Ascending aorta (tissue), 2 donors: Measurements from ENCODE around the gene DUSP2. TPM values are rescaled to one million over a fixed set of nuclear protein-coding genes. Genes with fewer than 3 reads are reported as not detected.

ENCODE experiments used
- DNase-seq, 2 donors: peaks; one replicate each; pipeline ENCODE4 v3.0.0-alpha.2; 2019; ENCODE audit warnings: low spot score in 2 of 2
- H3K27ac ChIP-seq, 2 donors: fragments of 200-600 bp; sonication (generic); one replicate each; pipeline ENCODE4 v1.5.1; 2016 to 2017; ENCODE audit warnings: mild to moderate bottlenecking in 1 of 2
- H3K27me3 ChIP-seq: fragments of 200-600 bp; sonication (generic); one replicate; pipeline ENCODE4 v1.5.1; 2017
- H3K36me3 ChIP-seq, 2 donors: fragments of 200-600 bp; sonication (generic); one replicate each; pipeline ENCODE4 v1.5.1; 2016
- H3K4me1 ChIP-seq, 2 donors: fragments of 200-600 bp; sonication (generic); one replicate each; pipeline ENCODE4 v1.5.1; 2016 to 2017; ENCODE audit warnings: mild to moderate bottlenecking in 1 of 2
- H3K4me3 ChIP-seq, 2 donors: fragments of 200-600 bp; sonication (generic); one replicate each; pipeline ENCODE4 v1.5.1; 2016 to 2017; ENCODE audit warnings: mild to moderate bottlenecking in 1 of 2
- H3K9me3 ChIP-seq, 2 donors: fragments of 200-600 bp; sonication (generic); one replicate each; pipeline ENCODE4 v1.5.1; 2016
- intact Hi-C: fragments of 100-400 bp; cut with DNase I; formaldehyde crosslinking; loops from one replicate; pipeline ENCODE4 v1.15.1; 2023
- total RNA-seq: library from RNA; depleted of rRNA; stranded (reverse); fragments of >200 nt; gene quantifications from one replicate; pipeline ENCODE4 v1.1.0, GENCODE V29; 2016
- TF ChIP-seq, protein P1 (sequence below), 3 experiments: fragments of 200-600 bp in 2 of 3; fragments of 450-650 bp in 1 of 3; sonication (generic) in 2 of 3; IDR thresholded peaks; one replicate each; pipeline ENCODE4 v1.5.1; 2016 to 2019; ENCODE audit warnings: antibody characterized with exemption in 3 of 3, mild to moderate bottlenecking in 1 of 3, moderate library complexity in 1 of 3

The DUSP2 gene
- total RNA-seq, 1 donor from 2014 or later = 7.2 TPM

DNA sequence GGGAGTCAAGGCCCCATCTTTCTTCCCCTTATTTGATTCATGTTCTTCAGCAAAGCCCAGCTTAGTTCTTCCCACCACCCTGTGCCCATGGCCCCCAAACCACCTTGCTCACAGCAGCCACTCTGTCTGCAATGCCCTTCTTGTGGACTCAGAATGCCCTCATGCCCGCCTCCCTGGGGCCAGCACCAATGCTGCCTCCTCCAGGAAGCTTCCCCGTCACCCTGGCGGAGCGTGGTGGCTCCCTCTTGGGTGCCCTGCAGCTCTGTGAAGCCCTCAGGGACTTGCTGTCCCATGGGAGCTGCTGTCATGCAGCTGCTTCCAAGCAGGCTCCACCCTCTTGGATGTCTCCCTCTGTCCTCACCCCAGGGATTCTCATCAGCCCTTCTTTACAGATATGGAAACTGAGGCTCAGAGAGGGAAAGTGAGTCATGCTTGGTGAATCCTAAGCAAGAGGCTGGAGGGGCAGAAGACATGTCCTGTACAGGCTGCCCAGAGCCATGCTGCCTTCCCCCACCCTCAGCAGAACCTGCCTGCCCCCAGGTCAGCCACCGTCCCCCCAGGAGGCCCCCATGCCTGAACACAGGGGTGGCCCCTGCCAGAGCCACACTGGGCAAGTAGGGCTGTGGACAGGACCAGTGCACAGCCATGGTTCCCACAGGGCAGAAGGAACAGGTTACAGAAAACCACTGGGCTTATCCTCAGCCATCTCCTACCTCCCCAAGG is 11.8 kb upstream of the DUSP2 start:
- TF ChIP-seq, protein P1, sequence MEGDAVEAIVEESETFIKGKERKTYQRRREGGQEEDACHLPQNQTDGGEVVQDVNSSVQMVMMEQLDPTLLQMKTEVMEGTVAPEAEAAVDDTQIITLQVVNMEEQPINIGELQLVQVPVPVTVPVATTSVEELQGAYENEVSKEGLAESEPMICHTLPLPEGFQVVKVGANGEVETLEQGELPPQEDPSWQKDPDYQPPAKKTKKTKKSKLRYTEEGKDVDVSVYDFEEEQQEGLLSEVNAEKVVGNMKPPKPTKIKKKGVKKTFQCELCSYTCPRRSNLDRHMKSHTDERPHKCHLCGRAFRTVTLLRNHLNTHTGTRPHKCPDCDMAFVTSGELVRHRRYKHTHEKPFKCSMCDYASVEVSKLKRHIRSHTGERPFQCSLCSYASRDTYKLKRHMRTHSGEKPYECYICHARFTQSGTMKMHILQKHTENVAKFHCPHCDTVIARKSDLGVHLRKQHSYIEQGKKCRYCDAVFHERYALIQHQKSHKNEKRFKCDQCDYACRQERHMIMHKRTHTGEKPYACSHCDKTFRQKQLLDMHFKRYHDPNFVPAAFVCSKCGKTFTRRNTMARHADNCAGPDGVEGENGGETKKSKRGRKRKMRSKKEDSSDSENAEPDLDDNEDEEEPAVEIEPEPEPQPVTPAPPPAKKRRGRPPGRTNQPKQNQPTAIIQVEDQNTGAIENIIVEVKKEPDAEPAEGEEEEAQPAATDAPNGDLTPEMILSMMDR (IDR thresholded peaks at IDR 0.05) = no peak
- DNase-seq = no peak
- Histone ChIP-seq H3K27me3 (no peaks in the 10 kb centered on the region), H3K27ac (no peak overlapping the region), H3K9me3 (no peaks in the 10 kb centered on the region), H3K36me3 (no peaks in the 10 kb centered on the region), H3K4me3 (no peak overlapping the region), H3K4me1 (no peaks in the 10 kb centered on the region)
- intact Hi-C loops = no loop called here

DNA sequence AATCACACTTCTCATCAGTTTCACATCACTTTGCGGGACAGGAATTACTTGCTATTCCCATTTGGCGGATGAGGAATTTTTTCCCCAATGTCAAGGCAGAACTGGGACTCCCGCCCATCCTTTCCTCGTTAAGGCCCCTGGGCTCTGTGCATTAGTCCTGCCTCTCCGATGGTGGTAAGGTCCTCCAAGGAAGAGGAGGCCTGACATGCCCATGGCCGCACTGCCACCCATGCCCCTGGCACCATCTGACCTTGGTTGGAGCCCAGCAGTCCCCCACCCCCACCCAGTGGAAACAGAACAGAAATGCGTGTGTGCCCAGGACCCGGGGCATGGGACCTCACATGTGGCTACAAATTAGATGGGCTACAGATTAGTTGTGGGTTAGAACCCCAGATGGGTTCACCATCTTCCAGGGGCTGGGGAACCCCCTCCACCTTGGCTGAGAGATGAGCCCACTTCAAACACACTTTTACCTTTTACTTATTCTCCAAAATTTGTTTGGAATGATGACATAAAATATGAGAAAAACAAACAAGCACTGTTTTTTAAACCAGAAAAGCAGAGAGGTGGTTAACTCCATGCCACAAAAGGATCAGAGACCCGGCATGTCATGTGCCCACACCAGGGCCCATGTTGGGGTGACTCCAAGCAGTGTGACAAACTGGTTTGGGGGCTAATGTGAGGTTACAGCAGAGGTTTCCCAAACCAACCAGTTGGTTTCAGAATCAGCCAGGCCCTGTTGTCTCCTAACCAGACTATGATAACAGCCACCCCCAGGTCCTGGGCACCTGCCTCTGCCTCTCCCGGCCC is 11.0 kb upstream of the DUSP2 start:
- Histone ChIP-seq H3K4me1 (no peaks in the 10 kb centered on the region), H3K27me3 (no peaks in the 10 kb centered on the region), H3K27ac (no peak overlapping the region), H3K9me3 (no peaks in the 10 kb centered on the region), H3K36me3 (no peaks in the 10 kb centered on the region), H3K4me3 (no peak overlapping the region)
- TF ChIP-seq, protein P1 (IDR thresholded peaks at IDR 0.05) = no peak
- intact Hi-C loops = no loop called here
- no peak for DNase-seq

DNA sequence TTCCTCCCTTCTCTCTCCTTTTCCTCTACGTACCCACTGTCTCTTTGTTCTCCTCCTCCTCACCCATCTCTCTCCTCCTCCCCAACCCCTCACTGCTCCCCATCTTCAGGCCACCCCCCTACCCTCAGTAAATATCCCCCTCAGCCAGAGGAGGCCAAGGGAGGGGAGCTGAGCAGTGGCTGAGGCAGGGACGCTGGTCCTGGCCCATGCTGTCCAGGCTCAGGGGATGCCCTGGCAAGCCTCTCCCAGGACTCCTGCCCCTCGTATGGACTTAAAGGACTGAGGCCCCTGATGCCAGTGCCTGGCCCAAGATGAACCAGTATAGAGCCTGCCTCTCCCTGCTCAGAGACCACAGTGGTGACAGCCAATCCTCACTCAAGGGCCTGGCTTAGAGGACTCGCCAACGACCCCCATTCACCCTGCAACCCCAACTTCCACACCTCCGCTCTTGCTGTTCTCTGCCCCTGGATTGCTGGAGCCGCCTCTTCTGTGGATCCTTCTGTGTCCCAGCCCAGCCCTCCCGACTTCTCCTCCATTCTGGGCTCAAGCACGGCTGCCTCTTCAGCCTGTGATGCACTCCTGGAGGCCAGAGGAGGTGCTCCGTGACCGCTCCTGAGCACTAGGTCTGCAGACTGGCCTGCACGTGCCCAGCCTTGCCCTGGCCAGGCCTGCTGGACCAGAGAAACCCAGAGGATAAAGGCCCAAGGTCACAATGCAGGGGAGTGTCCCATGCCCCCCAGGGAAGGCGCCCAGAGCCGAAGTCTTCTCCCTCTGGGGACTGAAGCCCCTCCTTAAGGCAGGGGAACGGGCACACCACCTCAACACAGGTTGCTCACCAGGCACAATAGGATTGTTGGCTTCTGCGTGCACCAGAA is 9.5 kb upstream of the DUSP2 start:
- no peak overlapping the region for H3K4me3 ChIP-seq
- H3K27me3 ChIP-seq = no peaks in the 10 kb centered on the region
- TF ChIP-seq, protein P1 (IDR thresholded peaks at IDR 0.05) = no peak
- H3K9me3 ChIP-seq = no peaks in the 10 kb centered on the region
- H3K4me1 ChIP-seq = no peaks in the 10 kb centered on the region
- H3K27ac ChIP-seq = no peak overlapping the region
- H3K36me3 ChIP-seq = no peaks in the 10 kb centered on the region
- intact Hi-C loops = no loop called here
- DNase-seq = no peak

DNA sequence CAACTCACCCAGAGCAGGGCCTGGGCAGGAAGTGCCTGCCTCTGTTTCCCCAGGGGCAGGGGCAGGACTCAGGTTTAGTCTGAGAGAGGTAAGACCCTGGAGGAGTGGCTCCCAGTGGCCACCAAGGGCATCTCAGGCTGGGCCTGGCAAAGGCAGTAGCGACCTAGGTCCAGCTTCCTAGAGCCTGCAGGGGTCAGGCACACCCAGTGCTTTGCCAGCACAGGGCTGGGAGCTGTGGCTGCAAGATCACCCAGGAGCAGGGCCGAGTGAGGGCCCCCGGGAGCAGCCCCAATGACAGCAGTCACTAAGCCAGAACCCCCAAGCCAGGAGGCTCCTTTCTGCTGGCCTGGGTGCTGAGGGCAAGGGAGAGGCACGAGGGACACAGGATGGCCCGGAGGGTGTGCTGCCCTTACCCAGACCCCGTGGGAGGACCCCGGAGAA is 8.8 kb upstream of the DUSP2 start:
- TF ChIP-seq, protein P1 (IDR thresholded peaks at IDR 0.05) = no peak
- intact Hi-C loops = no loop called here
- no peaks in the 10 kb centered on the region for H3K36me3 ChIP-seq
- no peak for DNase-seq
- no peak overlapping the region for H3K4me3 ChIP-seq
- no peak overlapping the region for H3K27ac ChIP-seq
- no peaks in the 10 kb centered on the region for H3K27me3 ChIP-seq
- H3K9me3 ChIP-seq = no peaks in the 10 kb centered on the region
- H3K4me1 ChIP-seq = no peaks in the 10 kb centered on the region

DNA sequence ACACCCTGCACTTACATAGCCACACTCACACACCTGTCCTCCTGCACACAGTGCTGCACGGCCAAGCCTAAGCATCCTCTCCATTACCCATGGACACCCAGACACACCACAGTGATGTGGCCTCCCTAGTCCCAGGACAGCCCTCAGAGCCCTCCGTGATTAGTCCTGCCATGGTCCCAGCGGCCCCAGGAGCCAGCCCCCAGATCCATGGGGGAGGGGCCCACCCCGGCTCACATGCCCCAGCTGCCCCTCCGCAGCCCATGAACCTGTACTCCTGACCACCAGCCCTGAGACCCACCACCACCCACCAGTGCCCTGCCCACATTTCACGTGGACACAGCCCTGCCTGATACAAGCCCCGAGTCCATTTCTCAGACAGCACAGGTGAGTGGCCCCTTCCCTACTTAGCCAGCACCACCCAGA is 8.1 kb upstream of the DUSP2 start:
- Histone ChIP-seq H3K4me1 (peaks cover 4 to 5% of the 10 kb centered on the region in 2 donors), H3K4me3 (no peak overlapping the region), H3K36me3 (no peaks in the 10 kb centered on the region), H3K27ac (no peak overlapping the region), H3K27me3 (no peaks in the 10 kb centered on the region), H3K9me3 (no peaks in the 10 kb centered on the region)
- intact Hi-C loops = no loop called here
- TF ChIP-seq, protein P1 (IDR thresholded peaks at IDR 0.05) = no peak
- DNase-seq = no peak
